Kidney (tissue), 14 donors: Measurements from ENCODE around the gene PUDP. TPM values are rescaled to one million over a fixed set of nuclear protein-coding genes. Genes with fewer than 3 reads are reported as not detected.
A peak's percentile ranks its signal among the peaks of the same experiment; 100 is the strongest.

Experiments
- DNase-seq, 5 donors: peaks; one replicate each; pipeline ENCODE4 v3.0.0-alpha.2; 2013 to 2020
- FAIRE-seq: peaks from 2 replicates; lab custom pipeline; 2012; peaks lifted over from hg19 to GRCh38; lab: Jason Lieb, UNC
- H3K27ac ChIP-seq, 2 donors: one replicate each; pipeline ENCODE4 v1.7.0; 2013; ENCODE audit warnings: low read depth in 2 of 2, low read length in 2 of 2, inconsistent platforms in 1 of 2
- H3K27me3 ChIP-seq: one replicate; pipeline ENCODE4 v1.7.1; 2013; ENCODE audit warnings: low read length, inconsistent platforms; ENCODE audit not compliant: control insufficient read depth, insufficient read depth
- H3K36me3 ChIP-seq, 3 donors: one replicate each; pipeline versions ENCODE4 v1.7.0 to v1.7.1; 2013; ENCODE audit warnings: low read length in 3 of 3, control low read depth in 1 of 3, inconsistent platforms in 1 of 3; ENCODE audit not compliant: insufficient read depth in 3 of 3, control insufficient read depth in 2 of 3
- H3K4me1 ChIP-seq, 3 donors: one replicate each; pipeline versions ENCODE4 v1.7.0 to v1.7.1; 2013; ENCODE audit warnings: low read length in 3 of 3, inconsistent platforms in 1 of 3, low read depth in 1 of 3; ENCODE audit not compliant: control insufficient read depth in 2 of 3, insufficient read depth in 2 of 3
- H3K4me3 ChIP-seq, 3 donors: one replicate each; pipeline versions ENCODE4 v1.7.0 to v1.8.1; 2013; ENCODE audit warnings: low read length in 3 of 3, control low read depth in 1 of 3, inconsistent platforms in 1 of 3
- H3K9ac ChIP-seq, 3 donors: one replicate each; pipeline versions ENCODE4 v1.7.0 to v1.7.1; 2013; ENCODE audit warnings: low read length in 3 of 3, control low read depth in 1 of 3, inconsistent platforms in 1 of 3
- H3K9me3 ChIP-seq, 3 donors: one replicate each; pipeline versions ENCODE4 v1.7.0 to v1.7.1; 2013; ENCODE audit warnings: low read length in 3 of 3, control low read depth in 1 of 3, inconsistent platforms in 1 of 3; ENCODE audit not compliant: control insufficient read depth in 2 of 3, insufficient read depth in 1 of 3
- intact Hi-C: fragments of 100-400 bp; cut with DNase I; formaldehyde crosslinking; loops from one replicate; pipeline ENCODE4 v1.11.1; 2022
- polyA plus RNA-seq: library from polyadenylated mRNA; stranded (reverse); fragments of 350-450 nt; fragmentation: Illumina TruSeq; extraction: RNeasy Lipid Tissue Mini Kit (QIAGEN cat#74804); gene quantifications from one replicate; pipeline ENCODE4 v1.2.3, GENCODE V29; 2014; ENCODE audit warnings: low read depth, low replicate concordance; ENCODE audit not compliant: insufficient read depth
- total RNA-seq: library from RNA; stranded (reverse); fragmentation: NEBNext Ultra II Directional; extraction: Animal tissue kit (Norgen Biotek cat#: 25700); gene quantifications from one replicate; pipeline ENCODE4 v1.2.1, GENCODE V29; 2021
- TF ChIP-seq, protein P1 (sequence below): IDR thresholded peaks from 3 replicates; pipeline ENCODE4 v1.5.1; 2012; ENCODE audit warnings: mild to moderate bottlenecking, moderate library complexity, borderline replicate concordance; ENCODE audit not compliant: insufficient read depth; ENCODE audit errors: extremely low read depth
- donor health status: control.
- donor health status: control.
- donor health status: control.
- donor health status: control.
- donor health status: control.
- donor health status: DM: yes; HTN: yes; CAD: no.
- donor health status: Normal renal cell carcinoma (clear cell type).

PUDP gene
- total and polyA plus RNA-seq, 2 donors from 2014 or later: 17.4 to 31.0 TPM

DNA sequence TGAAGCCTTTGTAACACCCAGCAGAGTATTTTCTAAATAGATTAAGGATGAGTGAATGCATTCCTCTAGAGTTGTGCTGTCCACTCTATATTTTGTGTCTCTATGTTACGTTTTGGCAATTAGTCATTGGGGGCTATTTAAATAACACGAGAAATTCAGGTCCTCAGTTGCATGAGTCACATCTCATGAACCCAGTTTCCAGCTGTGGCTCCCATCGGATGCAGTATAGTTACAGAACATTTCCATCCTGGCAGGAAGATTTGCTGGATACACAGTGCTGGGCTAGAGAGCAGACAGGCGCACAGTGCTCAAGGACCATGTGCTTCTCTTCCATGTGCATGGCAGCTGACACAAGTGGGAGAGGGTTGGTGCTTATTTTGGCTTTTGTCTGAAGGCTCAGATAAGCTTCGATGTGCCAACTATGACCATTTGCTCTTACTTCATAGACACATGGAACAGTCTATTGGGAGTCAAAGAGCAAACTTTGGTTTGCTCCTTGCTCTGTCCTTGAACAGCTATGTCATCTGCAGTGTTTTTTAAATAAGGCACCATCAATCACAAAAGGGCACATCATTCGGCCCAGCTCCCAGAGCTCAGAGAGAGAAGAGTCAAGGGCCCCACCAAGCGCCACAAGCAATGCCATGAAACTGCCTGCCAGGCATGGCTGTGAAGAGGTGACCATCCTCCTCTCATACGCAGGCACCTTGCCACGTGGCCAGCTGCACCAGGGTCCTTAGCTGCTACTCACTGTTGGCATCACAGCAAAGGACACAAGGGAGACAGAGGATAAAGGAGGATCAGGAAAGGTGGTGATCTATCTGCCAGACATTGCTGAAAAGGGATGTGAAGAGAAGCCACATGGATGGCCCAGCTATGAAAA is 8.5 kb downstream of the PUDP start:
- Histone ChIP-seq H3K9me3 (no peaks in the 10 kb centered on the region), H3K4me1 (peaks cover 0 to 6% (median 0%) of the 10 kb centered on the region in 3 donors), H3K27ac (no peak overlapping the region), H3K9ac (no peak overlapping the region), H3K36me3 (no peaks in the 10 kb centered on the region), H3K4me3 (no peak overlapping the region), H3K27me3 (no peaks in the 10 kb centered on the region)
- intact Hi-C loops: no loop called here
- DNase-seq (no peak), FAIRE-seq (no peak)
- TF ChIP-seq, protein P1, sequence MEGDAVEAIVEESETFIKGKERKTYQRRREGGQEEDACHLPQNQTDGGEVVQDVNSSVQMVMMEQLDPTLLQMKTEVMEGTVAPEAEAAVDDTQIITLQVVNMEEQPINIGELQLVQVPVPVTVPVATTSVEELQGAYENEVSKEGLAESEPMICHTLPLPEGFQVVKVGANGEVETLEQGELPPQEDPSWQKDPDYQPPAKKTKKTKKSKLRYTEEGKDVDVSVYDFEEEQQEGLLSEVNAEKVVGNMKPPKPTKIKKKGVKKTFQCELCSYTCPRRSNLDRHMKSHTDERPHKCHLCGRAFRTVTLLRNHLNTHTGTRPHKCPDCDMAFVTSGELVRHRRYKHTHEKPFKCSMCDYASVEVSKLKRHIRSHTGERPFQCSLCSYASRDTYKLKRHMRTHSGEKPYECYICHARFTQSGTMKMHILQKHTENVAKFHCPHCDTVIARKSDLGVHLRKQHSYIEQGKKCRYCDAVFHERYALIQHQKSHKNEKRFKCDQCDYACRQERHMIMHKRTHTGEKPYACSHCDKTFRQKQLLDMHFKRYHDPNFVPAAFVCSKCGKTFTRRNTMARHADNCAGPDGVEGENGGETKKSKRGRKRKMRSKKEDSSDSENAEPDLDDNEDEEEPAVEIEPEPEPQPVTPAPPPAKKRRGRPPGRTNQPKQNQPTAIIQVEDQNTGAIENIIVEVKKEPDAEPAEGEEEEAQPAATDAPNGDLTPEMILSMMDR: no peak

DNA sequence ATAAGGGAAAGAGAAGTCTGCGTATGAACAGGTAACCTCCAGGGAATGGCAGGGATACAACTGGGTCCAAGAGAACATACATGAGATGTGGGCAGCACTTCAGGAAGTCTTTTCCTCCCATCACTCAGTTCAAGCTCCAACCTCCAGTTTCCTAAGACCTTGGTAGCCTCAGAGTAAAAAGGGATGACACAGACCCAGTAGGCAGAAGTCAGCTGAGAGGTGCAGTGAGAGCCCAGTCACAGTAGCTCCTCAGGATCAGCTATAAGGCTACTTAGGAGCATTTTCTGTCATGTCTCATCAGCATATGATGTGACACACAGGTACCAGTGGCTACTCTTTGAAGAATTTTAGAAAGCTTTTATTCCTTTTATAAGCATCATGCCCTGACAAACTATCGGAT is 13.0 kb downstream of the PUDP start:
- intact Hi-C loops: no loop called here
- Histone ChIP-seq H3K27me3 (no peaks in the 10 kb centered on the region), H3K27ac (no peak overlapping the region), H3K9ac (no peak overlapping the region), H3K9me3 (no peaks in the 10 kb centered on the region), H3K4me3 (no peak overlapping the region), H3K36me3 (no peaks in the 10 kb centered on the region), H3K4me1 (peaks cover 0 to 14% (median 2%) of the 10 kb centered on the region in 3 donors)
- TF ChIP-seq, protein P1: no peak
- FAIRE-seq: no peak
- DNase-seq: no peak

- Histone ChIP-seq H3K27ac (peak overlapping the region in 1 of 2 donors; percentile 27), H3K9ac (no peak overlapping the region), H3K4me3 (no peak overlapping the region), H3K27me3 (no peaks in the 10 kb centered on the region), H3K36me3 (no peaks in the 10 kb centered on the region), H3K9me3 (no peaks in the 10 kb centered on the region), H3K4me1 (peaks cover 0 to 14% (median 2%) of the 10 kb centered on the region in 3 donors)
- no peak for FAIRE-seq
- intact Hi-C loops: no loop called here
- DNase-seq: peak in 1 of 5 donors; percentile 62
- TF ChIP-seq, protein P1: no peak
Measured at GRCh38 chrX:7133050-7133440, 14.9 kb downstream of the PUDP start.
